Activated naive CD4-positive, alpha-beta T cell treated with anti-CD3 and anti-CD28 coated beads, Interleukin-2, amount 50 U/mL, for 24 hours (primary cell): ENCODE results near the gene MCM3.
A peak's percentile ranks its signal among the peaks of the same experiment; 100 is the strongest.

Source experiments
- H3K27ac Mint-ChIP-seq: one replicate; pipeline ENCODE4 v1.8.0; 2021; ENCODE audit warnings: mild to moderate bottlenecking, mixed read lengths
- H3K27me3 Mint-ChIP-seq: one replicate; pipeline ENCODE4 v1.8.0; 2021; ENCODE audit warnings: mixed read lengths
- H3K36me3 Mint-ChIP-seq: one replicate; pipeline ENCODE4 v1.8.0; 2021; ENCODE audit warnings: mixed read lengths
- H3K4me1 Mint-ChIP-seq: one replicate; pipeline ENCODE4 v1.8.0; 2021; ENCODE audit warnings: mixed read lengths
- H3K4me3 Mint-ChIP-seq: one replicate; pipeline ENCODE4 v1.8.0; 2021; ENCODE audit warnings: mild to moderate bottlenecking, mixed read lengths
- H3K9me3 Mint-ChIP-seq: one replicate; pipeline ENCODE4 v1.8.0; 2021; ENCODE audit warnings: mixed read lengths

The MCM3 gene

DNA sequence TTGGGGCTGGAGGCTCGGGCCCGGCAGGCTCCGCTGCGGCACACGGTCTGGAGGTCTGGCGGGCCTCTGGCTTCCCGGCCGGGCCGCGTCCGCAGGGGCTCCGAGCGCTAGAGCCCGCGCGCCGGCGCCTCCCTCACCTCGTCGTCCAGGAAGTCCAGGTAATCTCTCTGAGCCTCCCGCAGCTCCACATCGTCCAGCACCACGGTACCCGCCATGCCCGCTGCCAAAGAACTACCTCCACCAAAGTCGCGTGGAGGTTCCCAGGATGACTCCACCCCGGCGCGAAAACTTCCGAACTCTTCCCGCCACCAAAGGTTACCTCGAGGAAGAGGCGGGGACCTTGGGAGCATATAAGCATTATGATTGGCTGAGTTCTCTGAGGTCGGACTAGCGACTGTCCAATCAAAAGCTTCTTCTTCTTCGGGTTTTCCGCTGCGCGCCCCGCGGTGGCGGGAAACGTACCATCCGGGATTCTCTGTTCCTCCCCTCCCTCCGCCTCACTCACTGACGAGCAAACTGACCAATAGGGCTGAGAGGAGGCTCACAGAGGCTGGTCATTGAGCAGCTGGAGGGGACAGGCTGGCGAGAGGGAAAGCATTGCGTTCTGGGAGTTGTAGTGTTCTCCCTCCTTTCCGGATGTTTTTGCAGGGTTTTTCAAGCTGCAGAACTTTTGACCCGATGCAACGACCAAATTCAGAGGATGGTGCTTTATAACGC is at the start of gene MCM3:
MCM3 (minus strand) TSS at position 283 of the 717 bp plus-strand sequence; CDS start at position 215, 68 bp downstream.
- no peak within 1 kb of the TSS for H3K4me3 Mint-ChIP-seq
- H3K36me3 Mint-ChIP-seq: peaks cover 20% of the 10 kb centered on the region
- H3K27me3 Mint-ChIP-seq: no peaks in the 10 kb centered on the region
- no peak within 1 kb of the TSS for H3K27ac Mint-ChIP-seq
- peaks cover 60% of the 10 kb centered on the region for H3K4me1 Mint-ChIP-seq
- no peaks in the 10 kb centered on the region for H3K9me3 Mint-ChIP-seq

DNA sequence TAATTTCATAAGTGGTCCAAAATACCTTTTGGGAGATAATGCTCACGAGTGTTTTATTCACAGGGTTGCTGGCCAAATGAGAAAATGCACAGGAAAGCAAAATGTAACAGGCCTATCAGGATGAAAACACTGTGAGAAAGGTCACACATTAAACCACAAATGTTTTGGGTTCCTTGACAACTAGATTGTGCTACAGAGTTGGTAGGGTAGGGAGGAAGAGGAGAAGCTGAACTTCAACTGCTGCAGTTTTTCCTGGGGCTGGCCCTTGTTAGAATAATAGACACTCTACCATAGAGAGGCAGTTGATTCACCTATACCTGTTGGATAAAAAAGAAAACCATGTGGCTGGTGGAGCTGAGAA is 49.3 kb upstream of the MCM3 start:
- Mint-ChIP-seq H3K27me3 (no peaks in the 10 kb centered on the region), H3K27ac (peak overlapping the region; percentile 85), H3K9me3 (no peaks in the 10 kb centered on the region), H3K4me3 (peak overlapping the region; percentile 61), H3K4me1 (peaks cover 83% of the 10 kb centered on the region), H3K36me3 (no peaks in the 10 kb centered on the region)

DNA sequence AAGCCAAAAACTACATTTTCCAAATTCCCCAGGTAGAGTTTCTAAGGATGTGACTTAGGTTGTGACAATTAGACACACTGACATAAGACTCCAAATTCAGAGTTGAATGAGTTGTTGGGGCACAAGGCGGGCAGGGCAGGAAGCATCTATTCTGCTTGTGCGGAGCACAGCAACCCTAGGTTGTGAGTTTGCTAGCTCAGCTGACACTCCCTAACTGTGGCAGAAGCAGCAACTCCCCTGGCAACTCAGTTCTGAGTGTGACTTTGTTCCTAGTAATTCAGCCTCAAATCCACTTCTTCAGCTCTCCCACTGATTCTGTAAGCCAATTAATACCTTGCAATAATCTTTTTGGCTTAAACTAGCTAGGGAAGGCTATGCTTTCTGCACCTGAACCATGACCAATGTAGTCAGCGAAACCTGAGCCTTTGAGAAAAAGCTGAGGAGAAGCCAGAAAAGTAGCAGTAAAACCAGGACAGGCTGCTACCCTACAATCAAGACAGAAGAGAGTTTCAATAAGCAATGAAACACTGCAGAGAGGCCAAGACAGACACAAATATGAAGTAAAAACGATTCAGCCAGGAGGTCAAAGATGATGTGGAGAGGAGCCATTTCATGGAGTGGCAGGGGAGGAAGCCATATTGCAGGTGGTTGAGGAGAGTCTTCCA is 47.4 kb upstream of the MCM3 start:
- peak overlapping the region; percentile 15 for H3K4me3 Mint-ChIP-seq

DNA sequence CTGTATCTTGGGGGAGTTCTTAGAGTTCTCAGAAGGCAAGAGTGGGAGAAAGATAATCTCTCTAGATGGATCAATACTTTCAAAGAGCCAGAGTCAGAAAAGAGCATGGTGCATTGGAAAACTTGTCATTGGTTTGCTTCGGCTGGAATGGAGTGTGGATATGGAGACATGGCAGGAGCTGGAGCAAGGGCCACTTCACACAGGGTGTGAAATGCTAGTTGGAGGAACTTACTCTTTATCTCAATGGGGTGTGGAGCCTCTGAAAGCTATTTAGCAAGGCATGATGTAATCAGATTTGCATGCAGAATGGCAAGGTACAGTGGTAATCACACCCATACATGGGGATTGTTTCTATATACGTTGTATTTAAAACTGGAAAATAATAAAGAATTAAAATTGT is 45.9 kb upstream of the MCM3 start:
- Mint-ChIP-seq H3K4me3 (no peak overlapping the region), H3K4me1 (peaks cover 61% of the 10 kb centered on the region), H3K9me3 (no peaks in the 10 kb centered on the region), H3K36me3 (no peaks in the 10 kb centered on the region), H3K27me3 (no peaks in the 10 kb centered on the region), H3K27ac (no peak overlapping the region)

More for the DNA sequence above, 47.4 kb upstream of the MCM3 start:
- Mint-ChIP-seq H3K27ac (peak overlapping the region; percentile 59), H3K36me3 (no peaks in the 10 kb centered on the region), H3K4me1 (peaks cover 71% of the 10 kb centered on the region), H3K9me3 (no peaks in the 10 kb centered on the region), H3K27me3 (no peaks in the 10 kb centered on the region)

DNA sequence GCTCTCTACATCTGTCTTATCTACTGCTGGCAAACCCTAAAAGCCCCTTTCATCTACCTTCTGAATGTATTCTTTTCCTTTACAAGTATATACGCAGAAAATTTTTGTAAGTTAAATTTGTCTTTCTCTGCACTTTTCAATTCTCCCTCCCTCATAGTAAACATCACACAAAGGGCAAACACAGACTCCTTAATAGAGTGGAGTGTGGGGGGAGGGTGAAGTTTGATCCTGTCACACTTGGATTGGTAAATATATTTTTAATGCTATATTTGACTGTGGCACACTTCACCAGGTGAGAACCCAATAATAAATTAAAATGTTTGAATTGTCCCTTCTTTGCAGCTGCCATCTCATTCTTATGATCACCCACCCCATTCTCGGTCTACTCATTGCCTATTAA is 44.2 kb upstream of the MCM3 start:
- H3K27ac Mint-ChIP-seq: peak overlapping the region; percentile 14
- H3K27me3 Mint-ChIP-seq: no peaks in the 10 kb centered on the region
- H3K9me3 Mint-ChIP-seq: no peaks in the 10 kb centered on the region
- no peak overlapping the region for H3K4me3 Mint-ChIP-seq
- H3K4me1 Mint-ChIP-seq: peaks cover 44% of the 10 kb centered on the region
- no peaks in the 10 kb centered on the region for H3K36me3 Mint-ChIP-seq

DNA sequence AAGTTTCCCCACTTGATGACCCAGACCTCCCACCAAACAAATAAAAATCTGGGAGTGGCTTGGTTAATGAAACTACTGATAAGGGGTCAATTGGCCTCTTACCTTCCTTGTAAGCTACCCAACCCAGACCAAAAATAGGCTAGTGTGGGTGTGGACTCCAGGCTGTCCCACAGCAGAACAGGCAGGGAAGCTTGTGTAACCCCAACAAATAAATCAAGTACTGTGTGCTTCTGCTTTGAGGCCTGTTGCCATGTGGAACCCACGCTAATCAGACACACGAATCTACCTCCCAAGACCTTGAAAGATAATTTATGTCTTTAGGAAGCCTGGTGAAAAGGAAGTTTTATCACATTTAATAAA is 43.7 kb upstream of the MCM3 start:
- no peaks in the 10 kb centered on the region for H3K27me3 Mint-ChIP-seq
- no peaks in the 10 kb centered on the region for H3K9me3 Mint-ChIP-seq
- H3K36me3 Mint-ChIP-seq: no peaks in the 10 kb centered on the region
- H3K4me1 Mint-ChIP-seq: peaks cover 39% of the 10 kb centered on the region
- H3K27ac Mint-ChIP-seq: no peak overlapping the region
- no peak overlapping the region for H3K4me3 Mint-ChIP-seq

DNA sequence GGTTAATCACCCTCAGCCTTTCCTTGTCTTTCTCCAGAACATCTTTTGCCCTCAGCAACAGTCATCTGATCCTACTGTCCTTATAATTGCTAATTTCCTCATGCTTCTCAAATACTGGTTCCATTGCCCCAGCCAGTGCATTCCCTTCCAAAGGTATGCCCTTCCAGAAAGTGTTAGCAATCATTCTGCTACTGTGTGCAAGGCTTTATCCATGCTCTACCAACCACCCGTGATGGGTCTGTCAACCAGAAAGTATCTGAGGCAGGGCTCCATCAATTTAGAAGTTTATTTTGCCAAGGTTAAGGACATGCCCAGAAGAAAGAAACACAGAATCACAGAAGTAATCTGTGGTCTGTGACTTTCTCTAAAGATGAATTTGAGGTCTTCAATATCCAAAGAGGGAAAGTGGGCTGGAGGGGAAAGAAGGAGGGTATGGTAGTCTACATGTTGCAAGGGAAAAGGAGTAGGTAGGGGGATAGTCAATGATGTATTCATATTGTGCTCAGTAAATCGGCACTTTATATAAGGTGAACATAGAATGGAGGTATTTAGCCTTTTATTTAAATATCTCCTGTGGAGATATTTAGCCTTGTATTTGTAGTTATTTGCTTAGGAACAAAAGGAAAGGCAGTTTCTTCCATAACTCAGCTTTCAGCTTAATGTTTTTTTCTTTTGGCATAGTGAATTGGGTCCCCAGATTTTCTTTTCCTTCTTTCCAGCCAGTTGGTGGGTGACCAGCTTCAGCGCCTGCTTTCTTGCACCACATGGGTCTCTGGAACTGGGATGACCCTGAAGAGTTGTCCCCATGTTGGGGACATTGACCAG is 42.2 kb upstream of the MCM3 start:
- Mint-ChIP-seq H3K4me3 (no peak overlapping the region), H3K27me3 (no peaks in the 10 kb centered on the region), H3K9me3 (no peaks in the 10 kb centered on the region), H3K4me1 (peaks cover 36% of the 10 kb centered on the region), H3K36me3 (no peaks in the 10 kb centered on the region), H3K27ac (peak overlapping the region; percentile 9)

DNA sequence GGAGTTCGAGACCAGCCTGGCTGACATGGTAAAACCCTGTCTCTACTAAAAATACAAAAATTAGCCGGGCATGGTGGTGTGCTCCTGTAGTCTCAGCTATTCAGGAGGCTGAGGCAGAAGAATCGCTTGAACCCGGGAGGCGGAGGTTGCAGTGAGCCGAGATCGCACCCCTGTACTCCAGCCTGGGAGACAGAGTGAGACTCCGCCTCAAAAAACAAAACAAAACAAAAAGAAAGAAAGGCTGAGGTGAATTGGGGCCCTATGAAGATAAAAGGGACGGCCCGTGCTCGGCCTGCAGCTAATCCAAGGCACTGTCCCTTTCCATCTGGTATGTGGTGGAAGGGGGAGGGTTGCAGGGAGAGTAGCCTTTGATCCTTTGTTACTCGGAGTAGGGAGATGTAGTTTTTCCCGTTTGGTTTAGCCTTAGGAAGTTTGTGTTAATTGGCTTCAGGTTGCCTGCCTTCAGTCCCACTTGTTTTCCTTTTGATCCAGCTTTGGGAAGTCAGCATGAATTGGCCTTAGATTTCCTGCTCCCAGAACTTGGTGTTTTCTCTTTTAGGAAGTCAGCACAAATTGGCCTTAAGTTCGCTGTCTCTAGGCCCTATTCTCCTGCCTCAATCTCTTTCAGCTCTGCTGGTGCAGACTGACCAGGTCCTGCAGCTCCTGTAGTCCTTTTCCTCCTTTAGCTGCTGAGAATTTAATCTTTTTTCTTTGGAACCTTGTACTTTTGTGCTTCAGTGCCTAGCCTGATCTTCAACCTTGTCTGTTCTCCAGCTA is 41.3 kb upstream of the MCM3 start:
- Mint-ChIP-seq H3K27me3 (no peaks in the 10 kb centered on the region), H3K4me1 (peaks cover 37% of the 10 kb centered on the region), H3K36me3 (no peaks in the 10 kb centered on the region), H3K9me3 (no peaks in the 10 kb centered on the region), H3K4me3 (no peak overlapping the region), H3K27ac (peak overlapping the region; percentile 9)

DNA sequence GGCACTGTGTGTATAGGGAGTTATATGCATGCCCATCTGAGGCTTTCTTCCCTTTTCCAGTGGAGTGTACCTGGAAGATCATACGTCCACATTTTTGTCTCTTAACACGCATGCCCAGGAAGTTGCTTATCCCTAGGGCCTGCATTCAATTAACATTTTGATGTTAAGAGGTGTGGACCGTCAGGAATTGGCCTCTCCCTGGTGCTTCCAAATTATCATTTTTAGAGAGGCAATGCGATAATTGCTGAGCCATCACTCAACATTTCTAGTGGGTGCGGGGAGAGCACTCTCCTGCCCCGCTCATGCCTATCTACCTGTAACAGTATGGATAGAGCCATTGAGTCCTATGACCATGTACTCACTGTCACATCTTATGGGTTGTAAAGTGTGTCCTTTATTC is 39.6 kb upstream of the MCM3 start:
- Mint-ChIP-seq H3K9me3 (no peaks in the 10 kb centered on the region), H3K27ac (no peak overlapping the region), H3K27me3 (no peaks in the 10 kb centered on the region), H3K4me1 (peaks cover 30% of the 10 kb centered on the region), H3K36me3 (no peaks in the 10 kb centered on the region), H3K4me3 (no peak overlapping the region)

DNA sequence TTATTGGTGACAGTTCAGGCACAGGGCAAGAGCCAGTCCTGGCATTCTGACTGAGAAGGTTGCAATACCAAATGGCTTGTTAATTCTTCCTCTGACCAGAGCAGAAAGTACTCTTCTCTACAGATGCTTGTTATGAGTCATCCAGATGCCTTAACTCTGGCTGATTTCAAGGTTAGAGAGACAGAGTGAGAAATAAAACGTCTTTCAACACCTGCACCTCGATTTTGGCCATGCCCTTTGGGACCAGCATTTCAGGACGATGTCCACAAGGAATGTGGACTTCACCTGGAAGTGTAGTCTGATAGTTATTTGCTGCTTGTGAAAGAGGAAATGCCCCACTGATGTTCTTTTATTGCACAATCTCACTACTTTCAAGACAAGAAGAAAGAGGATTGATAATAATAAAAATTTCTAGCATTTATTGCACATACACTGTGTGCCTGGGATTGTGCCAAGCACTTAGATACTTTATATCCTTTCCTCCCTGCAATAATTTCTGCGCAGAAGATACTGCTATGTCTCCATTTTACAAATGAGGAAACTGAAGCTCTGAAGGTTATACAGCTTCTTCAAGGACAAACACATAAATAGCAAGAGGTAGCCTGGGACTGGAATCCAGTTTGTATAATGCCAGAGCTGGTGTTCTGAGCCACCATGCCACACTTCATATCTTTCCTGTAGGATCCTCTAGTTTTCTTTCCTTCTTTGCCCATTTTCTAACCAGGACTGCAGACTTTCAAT is 33.5 kb upstream of the MCM3 start:
- Mint-ChIP-seq H3K27me3 (no peaks in the 10 kb centered on the region), H3K4me3 (no peak overlapping the region), H3K27ac (no peak overlapping the region), H3K4me1 (peaks cover 36% of the 10 kb centered on the region), H3K36me3 (no peaks in the 10 kb centered on the region), H3K9me3 (no peaks in the 10 kb centered on the region)

DNA sequence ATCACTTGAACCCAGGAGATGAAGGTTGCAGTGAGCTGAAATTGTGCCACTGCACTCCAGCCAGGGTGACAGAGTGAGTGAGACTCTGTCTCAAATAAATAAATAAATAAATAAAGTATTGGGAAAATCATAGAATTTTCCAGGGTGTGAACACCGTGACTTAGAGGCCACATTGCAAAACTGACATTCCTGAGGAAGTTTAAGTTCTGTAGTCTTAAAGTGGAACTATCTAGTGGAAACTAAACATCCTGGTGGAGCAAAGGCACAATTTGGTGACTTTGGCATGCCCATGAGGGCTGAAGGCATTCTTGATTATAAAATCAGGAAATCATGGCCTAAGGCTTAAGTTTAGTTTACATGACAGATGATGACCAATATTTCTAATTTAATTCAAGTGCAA is 32.7 kb upstream of the MCM3 start:
- Mint-ChIP-seq H3K36me3 (no peaks in the 10 kb centered on the region), H3K4me3 (no peak overlapping the region), H3K27me3 (no peaks in the 10 kb centered on the region), H3K9me3 (no peaks in the 10 kb centered on the region), H3K27ac (no peak overlapping the region), H3K4me1 (peaks cover 36% of the 10 kb centered on the region)

DNA sequence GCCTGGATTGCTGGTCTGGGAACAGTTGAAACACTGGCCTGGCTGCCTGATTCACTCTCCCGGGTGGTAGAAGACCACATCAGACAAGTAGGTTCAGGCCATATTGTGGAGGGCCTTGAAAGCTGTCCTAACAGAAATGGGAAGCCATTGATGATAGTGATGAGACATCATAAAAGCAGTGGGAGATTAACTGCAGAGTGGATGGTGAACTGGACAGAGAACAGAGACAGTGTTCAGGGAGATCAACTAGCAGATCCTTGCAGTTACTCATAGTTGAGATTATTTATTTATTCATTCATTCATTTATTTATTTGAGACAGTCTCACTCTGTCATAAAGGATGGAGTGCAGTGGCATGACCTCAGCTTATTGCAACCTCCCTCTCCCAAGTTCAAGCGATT is 30.2 kb upstream of the MCM3 start:
- H3K27me3 Mint-ChIP-seq: no peaks in the 10 kb centered on the region

DNA sequence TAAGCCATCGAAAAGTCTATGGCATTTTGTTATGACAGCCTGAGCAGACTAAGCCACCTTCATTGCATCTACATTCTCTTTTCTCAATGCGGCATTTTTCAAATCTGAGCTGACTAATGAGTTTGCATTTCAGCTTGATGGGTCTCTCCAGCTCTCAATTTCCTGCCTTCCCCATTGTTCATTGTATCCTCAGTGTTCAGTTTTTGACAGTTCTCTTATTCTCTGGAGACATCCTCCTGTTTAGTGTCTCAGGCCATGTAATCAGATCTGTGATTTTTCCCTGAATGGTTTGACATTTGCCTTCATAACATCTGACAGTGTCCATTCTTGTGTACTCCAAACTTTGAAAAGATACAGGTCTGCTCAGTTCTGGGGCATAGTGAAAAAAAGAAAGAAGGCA is 27.9 kb upstream of the MCM3 start:
- H3K27me3 Mint-ChIP-seq: no peaks in the 10 kb centered on the region
- H3K4me1 Mint-ChIP-seq: peaks cover 58% of the 10 kb centered on the region
- no peak overlapping the region for H3K27ac Mint-ChIP-seq
- no peak overlapping the region for H3K4me3 Mint-ChIP-seq
- no peaks in the 10 kb centered on the region for H3K9me3 Mint-ChIP-seq
- peaks cover under 1% of the 10 kb centered on the region for H3K36me3 Mint-ChIP-seq

More for the DNA sequence above, 30.2 kb upstream of the MCM3 start:
- Mint-ChIP-seq H3K36me3 (no peaks in the 10 kb centered on the region), H3K4me1 (peaks cover 48% of the 10 kb centered on the region), H3K9me3 (no peaks in the 10 kb centered on the region), H3K4me3 (no peak overlapping the region), H3K27ac (peak overlapping the region; percentile 1)

DNA sequence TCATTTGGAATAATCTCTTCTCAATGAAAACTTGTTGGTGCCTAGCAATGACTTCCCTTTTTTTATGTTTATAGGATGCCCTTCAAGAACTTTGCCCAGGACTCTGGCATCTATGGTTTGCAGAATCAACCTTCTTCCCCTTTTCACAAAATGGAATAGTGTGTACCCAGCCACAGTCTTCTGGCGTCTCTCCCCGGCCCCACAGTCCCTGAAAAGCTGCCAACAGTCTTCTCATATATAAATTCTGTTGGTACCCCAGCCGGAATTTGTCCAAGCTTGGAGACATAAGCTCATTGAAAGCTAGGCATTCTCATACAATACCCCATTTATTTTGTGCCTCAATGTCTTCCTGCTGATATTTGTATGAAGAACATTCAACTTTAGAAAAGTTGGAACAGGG is 26.4 kb upstream of the MCM3 start:
- Mint-ChIP-seq H3K27ac (no peak overlapping the region), H3K9me3 (no peaks in the 10 kb centered on the region), H3K4me3 (no peak overlapping the region), H3K27me3 (no peaks in the 10 kb centered on the region), H3K36me3 (peaks cover 2% of the 10 kb centered on the region), H3K4me1 (peaks cover 70% of the 10 kb centered on the region)

DNA sequence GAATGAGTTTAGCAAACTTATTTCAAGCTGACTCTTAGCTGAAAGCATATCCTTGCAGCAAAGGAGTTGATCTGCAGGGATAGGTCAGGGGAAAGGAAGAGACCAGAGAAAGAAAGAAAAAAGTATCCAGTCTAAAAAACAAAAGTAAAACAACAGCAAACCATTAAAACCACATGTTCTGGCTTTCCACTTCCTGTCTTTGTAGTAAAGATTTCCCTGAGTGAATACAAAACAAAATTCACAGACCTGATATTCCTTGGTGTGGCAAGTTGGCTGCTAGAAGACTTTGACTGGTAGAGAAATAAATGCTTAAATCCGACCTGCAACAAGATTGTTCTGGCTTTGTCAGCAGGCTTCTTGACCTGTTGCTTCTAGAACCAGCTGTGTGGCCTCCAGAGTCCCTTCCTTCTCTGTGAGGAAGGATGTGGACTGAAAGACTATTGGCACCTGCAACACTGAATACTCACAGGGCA is 23.4 kb upstream of the MCM3 start:
- H3K4me3 Mint-ChIP-seq: peak overlapping the region; percentile 83
- H3K4me1 Mint-ChIP-seq: peaks cover 88% of the 10 kb centered on the region
- peak overlapping the region; percentile 98 for H3K27ac Mint-ChIP-seq
- no peaks in the 10 kb centered on the region for H3K9me3 Mint-ChIP-seq
- no peaks in the 10 kb centered on the region for H3K27me3 Mint-ChIP-seq
- peaks cover 2% of the 10 kb centered on the region for H3K36me3 Mint-ChIP-seq
